ENCODE results near the gene RPL37A.

The RPL37A gene

GRCh38 chr2:216551234-216552068, 52.8 kb downstream of the RPL37A start:
- DNase-seq: no peak

DNA sequence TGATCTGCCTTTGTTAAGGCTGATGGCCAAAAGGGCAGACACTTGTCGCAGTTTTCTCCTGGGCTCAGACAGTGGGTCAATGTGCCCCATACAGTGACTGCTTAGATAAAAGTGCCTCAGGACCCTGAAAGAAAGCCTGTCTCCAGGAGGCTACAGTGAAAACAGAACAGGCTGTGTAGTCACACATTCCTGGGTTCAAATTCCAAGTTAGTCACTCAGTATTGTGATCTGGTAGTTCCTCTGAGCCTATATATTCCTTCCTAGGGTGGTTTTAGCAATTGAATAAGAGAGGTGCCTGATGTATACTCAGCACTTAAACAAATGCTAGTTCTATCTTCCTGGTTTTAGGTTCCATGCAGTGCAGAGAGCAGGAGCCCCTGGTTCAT, 54.4 kb downstream of the RPL37A start:
- no peak for DNase-seq

Data from cortex of kidney (tissue), 1 donor.